ENCODE data around the gene COL10A1.

GRCh38 chr6:116168148-116168547 is 42.2 kb upstream of the COL10A1 start:
- TF ChIP-seq, protein P1, sequence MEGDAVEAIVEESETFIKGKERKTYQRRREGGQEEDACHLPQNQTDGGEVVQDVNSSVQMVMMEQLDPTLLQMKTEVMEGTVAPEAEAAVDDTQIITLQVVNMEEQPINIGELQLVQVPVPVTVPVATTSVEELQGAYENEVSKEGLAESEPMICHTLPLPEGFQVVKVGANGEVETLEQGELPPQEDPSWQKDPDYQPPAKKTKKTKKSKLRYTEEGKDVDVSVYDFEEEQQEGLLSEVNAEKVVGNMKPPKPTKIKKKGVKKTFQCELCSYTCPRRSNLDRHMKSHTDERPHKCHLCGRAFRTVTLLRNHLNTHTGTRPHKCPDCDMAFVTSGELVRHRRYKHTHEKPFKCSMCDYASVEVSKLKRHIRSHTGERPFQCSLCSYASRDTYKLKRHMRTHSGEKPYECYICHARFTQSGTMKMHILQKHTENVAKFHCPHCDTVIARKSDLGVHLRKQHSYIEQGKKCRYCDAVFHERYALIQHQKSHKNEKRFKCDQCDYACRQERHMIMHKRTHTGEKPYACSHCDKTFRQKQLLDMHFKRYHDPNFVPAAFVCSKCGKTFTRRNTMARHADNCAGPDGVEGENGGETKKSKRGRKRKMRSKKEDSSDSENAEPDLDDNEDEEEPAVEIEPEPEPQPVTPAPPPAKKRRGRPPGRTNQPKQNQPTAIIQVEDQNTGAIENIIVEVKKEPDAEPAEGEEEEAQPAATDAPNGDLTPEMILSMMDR (optimal IDR thresholded peaks at IDR 0.05 in 1 of 3, IDR thresholded peaks at IDR 0.05 in 1 of 3, conservative IDR thresholded peaks at IDR 0.05 in 1 of 3; ENCODE audit: extremely low read depth in 1 of 3, insufficient read depth in 2 of 3, low read length in 3 of 3), result no peak
- no peak for TF ChIP-seq EZH2 (IDR thresholded peaks at IDR 0.05; ENCODE audit: low read length)
